GM21515 (cell line): ENCODE data around the gene GDI1.

Source experiments
- ATAC-seq: cut with Tn5 transposase; IDR thresholded peaks from one replicate; pipeline ENCODE4 v1.9.1; 2021; ENCODE audit not compliant: unreplicated experiment

Gene GDI1

DNA sequence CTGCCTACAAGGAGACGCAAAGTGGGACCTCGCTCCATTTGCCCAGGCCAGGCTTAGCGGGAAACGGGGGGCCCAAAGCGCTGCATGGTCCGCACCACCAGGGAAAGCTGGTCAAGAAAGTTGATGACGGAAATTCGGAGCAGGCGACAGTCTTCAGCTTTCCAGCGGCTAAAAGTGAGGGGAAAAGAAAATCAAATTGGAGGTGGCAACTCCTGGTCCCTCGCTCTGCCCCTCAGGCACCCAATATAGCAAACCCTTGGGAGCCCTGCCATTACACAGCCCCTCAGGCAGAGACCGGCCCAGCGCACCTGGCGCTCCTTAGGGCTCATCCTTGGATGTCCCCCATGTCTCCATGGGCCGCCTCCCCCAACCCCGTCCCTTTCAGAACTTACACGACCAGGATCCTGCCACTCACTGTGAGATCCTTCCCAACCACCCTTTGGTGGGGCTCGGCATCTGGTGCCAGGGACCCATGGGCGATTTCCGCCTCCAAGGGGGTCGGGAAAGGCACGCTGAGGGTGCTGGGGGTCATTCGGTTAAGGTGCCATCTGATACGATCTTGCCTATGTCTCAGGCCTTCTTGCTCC is 41.0 kb downstream of the GDI1 start:
- no peak for ATAC-seq

DNA sequence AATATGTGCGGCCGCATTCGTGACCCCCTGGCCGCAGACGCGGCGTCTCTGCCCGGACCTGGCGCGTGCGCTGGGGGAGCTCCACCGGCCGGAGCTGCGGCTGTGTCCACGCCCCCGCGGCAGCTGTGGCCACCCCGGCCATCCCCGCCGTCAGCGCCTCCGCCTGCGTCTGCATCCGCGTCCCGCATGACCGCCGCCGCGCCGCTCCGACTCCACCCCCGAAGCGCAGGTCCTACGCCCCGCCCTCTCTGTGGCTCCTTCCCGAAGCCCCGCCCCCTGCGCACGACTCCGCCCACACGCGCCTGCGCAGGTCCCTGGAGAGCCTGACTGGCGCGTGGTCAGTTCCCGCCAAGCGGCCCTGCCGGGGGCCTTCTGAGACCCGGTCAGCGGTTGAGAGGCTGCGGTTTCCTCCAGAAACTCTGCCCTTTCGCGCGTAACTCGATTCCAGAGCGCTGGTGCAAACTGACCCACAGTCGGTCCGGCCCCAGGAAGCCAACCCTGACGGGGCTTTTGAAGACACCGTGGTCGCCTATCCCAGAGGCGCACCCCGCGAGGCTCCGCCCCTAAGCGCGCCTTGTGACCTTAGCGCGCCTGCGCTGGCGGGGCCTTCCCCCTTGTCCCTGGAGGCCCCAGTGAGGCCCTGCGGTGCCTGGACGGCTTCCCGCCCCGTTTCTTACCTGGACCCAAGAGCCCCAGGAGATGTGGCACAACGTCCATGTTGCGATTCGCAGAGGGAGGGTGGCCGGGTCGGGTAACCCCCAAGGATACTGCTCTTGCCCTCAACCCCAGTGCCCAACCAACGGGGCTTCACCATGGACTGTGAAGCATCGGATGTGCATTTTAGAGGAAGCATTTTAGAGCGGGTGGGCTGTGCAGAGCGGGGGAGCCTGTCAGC is 42.0 kb downstream of the GDI1 start, which contains the start of gene LAGE3:
LAGE3 (minus strand) TSS at position 554 of the 895 bp plus-strand sequence; CDS start at position 188, 366 bp downstream.
- ATAC-seq = peak; percentile 83

DNA sequence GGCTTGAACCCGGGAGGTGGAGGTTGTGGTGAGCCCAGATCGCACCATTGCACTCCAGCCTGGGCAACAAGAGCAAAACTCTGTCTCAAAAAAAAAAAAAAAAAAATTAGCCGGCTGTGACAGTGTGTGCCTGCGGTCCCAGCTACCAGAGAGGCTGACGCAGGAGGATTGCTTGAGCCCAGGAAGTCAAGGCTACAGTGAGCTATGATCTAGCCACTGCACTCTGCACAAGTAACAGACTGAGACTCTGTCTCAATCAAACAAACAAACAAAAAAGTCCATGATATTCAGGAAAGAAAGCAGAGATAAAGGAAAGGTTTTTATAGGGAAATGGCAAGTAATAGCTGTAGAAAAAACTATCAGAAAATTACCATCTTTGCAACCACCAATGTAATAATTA is 44.2 kb downstream of the GDI1 start:
- ATAC-seq = no peak

DNA sequence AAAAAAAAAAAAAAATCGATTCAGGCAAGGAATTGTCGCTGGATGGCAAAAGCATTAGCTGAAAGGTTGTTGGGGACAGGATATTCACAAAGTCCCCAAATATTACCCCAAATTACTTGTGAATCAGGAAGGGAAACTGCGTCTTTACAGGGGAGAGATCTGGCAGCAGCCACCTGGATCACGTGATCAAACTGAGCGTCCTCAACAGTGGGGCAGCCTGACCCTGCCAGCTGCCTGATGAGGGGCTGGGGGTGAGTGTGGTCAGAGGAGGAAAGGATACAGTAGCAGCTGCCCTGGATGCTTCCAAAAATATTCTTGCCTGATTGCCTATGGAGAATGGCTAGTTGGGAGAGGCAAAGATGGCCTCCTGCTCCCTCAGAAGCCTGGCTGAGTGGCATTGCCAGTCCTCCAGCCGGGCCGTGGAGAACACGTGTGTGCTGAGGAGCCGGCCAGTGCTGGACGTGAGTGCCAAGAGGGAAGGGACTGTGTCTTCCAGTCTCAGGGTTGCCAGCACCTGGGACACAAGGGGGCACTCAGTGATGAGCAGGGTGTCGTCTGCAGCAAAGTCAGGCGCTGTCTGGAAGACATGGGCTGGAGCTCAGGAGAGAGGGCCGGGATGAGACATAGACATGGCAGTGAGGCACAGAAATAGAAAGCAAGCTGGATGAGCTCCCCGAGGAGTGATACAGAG is 45.1 kb downstream of the GDI1 start:
- no peak for ATAC-seq

DNA sequence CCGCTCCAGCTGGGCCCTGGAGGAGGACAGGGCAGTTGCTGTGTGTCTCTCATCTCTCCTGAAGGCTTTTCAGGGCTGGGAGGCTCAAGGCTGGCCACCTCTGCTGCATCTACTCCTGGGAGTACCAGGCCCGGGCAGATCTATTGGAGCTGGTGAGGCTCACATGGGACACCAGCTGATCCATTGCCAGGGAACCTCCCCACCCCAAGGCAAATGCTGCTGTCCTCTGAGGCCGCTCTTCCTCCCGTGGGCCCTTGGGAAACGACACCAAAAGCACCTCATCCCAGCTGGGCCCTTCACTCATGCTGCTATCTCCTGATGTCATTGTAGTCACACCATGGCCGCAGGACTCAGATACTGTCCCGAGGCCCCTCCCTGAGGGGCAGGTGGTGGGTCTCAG is 45.8 kb downstream of the GDI1 start:
- no peak for ATAC-seq

DNA sequence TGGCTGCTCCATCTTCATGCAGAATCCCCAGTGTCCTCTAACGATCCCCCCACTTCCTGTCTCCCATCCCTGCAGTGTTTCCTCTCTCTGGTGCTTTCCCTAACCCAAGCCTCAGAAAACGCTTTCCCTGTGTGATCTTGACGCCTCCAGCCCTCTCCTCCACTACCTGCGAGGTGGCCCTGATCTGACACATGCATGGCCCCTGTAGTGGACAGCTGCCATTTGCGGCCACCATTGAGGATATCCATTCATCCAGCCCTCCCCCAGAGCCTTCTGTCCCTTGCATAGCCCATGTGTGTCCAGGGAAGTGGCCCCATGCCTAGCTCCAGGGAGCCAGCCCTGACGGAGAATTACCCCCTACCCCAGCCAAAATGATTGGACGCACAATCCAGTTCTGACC is 46.4 kb downstream of the GDI1 start:
- ATAC-seq = no peak

DNA sequence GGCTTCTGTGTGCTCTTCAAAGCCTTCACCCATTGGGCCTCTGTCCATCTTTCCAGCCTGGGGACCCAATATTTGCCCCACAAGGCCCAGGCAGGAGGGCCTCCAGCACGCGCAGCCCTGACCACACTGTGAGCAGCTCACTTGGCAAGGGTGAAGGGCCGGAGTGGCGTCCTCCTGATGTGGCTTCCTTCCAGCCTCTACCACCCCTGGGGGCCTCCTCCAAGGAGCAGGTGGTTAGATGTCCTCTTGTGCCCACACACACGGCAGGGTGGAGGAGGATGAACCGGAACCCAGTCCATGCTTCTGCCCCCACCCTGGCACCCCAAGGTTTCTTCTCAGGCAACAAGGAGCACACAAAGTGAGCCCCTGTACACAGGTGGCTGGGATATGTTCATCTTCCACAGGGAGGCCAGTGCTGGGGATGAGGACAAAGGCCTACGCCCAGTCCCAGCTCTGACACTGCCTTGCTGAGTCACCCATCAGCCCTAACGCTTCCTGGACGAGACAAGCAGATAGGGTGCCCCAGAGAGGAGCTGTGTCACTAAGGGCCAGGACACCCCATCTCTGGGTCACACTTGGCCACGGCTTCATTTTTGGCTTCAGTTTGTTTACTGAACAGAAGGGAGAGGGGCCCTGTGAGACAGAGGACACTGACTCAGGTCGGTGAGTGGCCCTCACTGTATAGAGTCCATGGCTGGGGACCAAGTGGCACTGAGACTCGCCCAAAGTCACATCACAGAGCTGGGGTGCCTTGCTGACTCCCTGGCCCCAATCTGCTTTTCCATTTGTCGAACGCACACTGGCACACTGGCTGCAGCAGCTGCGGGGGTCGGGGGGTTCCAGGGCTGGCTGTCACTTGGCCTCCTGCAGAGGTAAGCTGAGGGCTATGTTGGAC is 47.5 kb downstream of the GDI1 start:
- no peak for ATAC-seq

DNA sequence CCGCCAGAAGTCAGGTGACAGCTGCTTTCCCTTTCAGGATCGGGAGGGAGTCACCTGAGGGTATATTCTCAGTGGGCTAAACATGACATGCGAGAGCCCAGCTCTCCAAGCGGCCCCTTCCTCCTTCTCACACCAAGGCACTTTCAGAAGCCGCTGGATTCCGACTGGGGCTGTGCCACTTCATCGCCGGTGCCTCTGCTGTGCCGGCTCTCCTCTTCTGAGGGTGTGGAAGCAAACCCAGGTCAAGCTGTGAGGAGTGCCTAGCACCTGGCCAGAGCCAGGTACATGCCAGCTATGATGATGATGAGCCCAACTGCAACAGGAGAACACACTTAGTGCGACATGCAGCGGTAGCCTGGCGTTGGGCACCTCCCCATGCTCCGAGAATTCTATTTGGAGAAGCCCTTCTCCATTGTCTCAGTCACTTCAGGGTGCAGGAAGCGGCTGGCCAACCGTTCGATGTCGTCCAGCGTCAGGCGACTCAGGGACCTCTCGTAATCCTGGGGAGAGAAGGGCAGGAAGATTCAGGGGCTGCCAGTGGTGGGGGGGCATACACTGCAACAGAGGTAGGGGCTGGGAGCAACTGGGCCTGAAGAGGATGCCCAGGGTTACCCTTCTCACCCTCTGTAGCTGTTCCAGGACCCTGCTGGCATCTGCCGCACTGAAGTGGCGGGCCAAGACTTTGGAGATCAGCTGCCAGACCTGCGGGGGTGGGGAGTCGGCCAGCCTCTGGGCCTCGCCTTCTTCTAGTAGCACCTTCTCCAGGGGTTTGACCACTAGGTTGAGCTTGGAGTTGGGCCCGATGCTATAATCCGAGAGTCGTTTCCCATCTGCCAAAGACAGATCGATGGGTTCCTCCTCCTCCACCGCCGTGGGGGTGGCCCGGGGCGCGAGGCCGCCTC is 48.4 kb downstream of the GDI1 start:
- ATAC-seq = no peak

DNA sequence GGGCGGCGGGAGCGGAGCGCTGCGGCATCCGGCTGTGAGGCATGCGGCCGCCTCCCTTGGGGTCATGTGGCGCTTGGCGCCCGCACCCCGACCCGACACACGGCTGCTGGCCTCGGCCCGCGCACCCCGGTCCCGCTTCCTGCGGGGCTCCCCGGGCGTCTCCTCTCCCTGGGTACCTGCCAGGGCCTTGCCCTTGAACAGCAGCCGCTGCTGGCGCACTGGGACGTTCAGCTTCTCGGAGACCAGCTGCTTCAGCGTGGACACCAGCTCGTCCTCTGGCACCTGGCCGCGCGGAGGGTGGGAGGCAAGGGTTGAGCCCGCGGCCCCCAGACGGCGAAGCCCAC is 49.1 kb downstream of the GDI1 start:
- no peak for ATAC-seq

DNA sequence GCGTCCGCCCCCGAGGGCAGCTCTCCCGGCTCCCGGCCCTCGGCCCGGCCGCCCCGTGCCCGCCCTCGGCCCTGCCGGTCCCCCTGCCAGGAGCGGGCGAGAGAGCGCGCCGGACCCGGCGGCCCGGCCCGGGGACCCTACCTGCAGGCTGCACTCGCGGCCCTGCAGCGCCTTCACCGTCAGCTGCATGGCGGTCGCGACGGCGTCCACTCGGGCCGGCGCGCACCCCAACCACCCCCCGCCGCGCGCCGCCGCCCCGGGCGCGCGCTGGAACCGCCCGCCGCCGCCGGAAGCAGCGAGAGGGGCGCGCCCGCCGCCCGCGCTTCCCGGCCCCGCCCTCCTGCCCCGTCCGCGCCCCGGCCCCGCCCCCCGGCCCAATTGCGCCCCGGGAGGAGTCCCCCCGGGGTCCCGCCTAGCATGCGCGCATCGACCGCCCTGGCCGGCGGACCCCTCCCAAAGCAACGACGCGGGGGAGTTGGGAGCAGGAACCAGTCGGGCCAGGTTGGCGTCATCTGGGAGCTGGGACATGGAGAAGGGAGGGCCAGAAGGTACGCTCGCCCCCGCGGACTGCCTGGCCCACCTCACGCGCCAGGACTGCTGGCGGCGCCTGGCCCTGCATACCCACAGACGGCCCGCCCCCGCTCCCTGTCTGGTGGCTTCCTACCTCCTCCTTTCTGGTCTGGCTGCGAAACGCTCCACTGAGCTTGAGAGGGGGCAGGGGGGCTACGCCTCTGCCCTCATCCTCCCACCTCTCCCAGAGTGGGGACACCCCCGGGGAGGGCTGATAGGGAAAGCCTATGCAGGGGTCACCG is 49.6 kb downstream of the GDI1 start, which contains the start of gene UBL4A:
UBL4A (minus strand) TSS at position 220 of the 812 bp plus-strand sequence; CDS start at position 189, 31 bp downstream.
- no peak for ATAC-seq

DNA sequence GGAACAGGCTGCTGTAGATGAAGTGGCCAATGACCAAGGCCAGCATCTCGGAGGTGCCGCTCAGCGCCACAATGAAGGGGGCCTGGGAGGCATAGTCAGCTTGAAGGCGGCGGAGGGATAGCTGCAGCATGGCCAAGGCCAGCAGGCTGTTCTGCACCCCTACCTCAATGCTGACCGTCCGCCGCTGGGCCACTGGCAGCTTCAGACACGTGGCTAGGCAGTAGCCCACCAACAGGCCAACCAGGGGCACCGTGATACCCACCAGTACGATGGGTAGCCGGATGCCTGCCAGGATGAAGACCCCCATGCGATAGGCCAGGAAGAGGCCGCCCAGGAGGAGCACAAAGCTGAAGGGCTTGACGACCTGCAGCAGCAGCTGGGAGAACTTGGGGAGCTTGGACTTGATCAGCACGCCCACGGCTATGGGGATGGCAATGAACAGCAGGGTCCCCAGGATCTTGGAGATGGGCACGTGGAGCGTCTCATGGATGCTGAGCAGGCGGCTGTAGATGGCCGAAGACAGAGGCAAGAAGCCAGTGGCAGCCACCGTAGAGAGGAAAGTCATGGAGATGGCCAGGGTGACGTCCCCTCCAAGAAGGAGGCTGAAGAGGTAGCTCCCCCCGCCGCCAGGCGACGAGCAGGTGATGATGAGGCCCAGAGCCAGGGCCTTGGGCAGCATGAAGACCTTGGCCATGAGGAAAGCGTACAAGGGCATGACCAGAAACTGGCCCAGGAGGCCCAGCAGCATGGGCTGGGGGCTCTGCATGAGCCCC is 50.8 kb downstream of the GDI1 start:
- ATAC-seq = no peak

DNA sequence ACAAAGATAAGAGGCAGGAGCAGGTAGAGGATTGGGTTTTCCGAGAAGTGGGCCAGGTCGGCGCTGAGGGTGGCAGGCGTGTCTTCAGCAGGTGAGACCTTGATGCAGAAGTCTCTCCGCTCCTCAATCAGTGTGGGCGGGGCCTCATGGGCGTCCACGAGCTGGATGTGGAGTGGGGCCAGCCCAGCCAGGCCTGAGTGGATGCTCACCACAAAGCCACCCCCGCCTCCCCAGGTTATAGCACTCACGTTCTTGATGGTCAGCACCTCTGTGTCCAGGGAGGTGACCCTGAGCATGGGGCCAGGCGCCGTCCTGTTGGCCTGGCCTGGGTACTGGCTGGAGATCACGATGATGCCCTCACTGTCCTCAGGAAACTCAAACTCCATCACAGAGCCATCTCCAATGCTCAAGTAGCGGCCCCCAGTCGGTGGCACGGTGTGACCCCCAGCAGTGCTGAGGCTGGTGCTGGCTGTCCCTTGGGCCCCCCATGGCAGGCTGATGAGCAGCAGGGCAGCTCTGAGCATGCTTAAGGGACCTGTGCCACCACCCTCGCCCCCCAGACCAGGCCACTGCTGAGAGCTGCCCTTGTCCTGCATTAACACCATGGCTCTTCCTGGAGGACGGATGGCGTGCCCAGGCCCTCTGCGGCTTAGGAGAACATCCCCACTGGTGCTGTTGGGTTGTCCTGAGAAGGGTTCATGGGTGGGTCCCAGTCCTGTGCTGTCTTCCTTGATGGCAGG is 51.6 kb downstream of the GDI1 start:
- ATAC-seq = no peak

DNA sequence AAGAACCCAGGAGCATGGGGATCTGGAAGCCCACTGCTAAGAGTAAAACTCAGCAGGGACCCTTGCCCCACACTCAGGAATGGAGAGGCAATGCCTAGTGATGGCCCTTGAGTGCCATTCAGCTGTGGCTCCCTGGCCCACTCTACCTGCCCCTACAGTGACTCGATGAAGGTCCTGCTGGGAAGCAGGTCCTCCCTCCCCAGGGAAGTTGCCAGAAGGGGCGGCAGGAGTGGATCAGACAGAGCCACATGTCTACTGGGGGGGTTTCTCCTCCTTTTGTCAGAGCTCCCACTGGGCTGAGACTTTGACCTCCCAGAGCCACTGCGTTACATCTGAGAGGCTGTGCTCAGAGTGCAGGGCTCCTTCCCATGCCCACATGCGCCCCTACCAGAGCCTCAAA is 52.2 kb downstream of the GDI1 start:
- no peak for ATAC-seq

DNA sequence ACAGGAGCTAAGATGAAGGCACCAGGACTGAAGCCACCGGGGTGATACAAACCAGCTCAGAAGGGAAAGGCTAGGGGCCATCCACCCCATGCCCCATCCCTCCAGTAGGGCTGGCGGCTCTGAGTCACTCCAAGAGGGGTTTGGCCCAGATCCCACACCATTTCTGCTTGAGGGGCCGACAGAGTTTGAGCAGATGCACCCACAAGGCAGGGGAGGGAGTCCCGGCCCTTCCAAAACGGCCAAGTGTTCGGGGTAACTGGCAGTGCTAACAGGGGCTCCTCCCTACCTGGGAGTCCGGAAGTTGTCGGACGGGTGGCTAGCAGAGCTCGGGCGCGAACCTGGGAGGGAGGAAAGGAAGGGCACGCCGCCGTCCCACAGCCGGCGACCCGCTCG is 53.1 kb downstream of the GDI1 start:
- peak; percentile 33 for ATAC-seq

DNA sequence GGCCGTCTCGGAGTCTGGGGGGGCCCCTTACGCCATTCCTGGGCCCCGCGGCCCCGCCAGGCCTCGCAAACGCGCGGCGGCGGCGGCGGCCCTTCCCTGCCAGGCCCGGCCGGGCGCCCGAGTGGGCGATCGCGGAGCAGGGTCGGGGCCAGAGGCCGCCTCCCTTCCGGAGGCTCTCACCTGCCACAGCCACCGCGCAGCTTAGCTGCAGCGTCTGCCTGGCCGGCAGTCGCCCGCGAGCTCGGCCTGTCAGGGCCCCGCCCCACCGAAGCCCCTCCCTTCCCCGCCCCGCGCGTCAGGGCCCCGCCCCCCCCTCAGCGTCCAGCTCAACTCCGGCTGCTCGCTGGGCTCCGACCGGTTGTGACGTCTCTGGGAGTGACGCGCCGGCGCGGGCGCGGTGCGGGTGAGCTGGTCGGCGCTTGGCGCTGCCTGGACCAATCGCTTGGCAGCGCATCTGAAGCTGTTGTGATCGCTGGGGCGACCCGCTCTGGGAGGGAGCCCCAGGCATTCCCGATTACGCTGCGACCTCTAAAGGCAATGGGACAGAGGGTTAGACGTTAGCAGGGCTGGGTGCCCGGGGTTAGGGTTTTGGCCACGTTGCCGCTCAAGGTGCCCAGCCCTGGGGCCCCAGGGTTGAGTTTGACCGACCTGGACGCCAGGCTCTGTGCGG is 53.6 kb downstream of the GDI1 start, which contains the start of gene SLC10A3:
SLC10A3 (minus strand) TSS at position 216 of the 670 bp plus-strand sequence. CDS start 1,689 bp downstream, outside the sequence.
- ATAC-seq = peak; percentile 69
